HFFc6 (cell line): Measurements from ENCODE around the gene TMCO4. TPM values are rescaled to one million over a fixed set of nuclear protein-coding genes. Genes with fewer than 3 reads are reported as not detected.

Experiments
- DNase-seq: peaks from one replicate; pipeline ENCODE4 v3.0.0-alpha.2; 2018
- H3K27ac Mint-ChIP-seq: 2 replicates; pipeline ENCODE4 v1.8.0; 2020; ENCODE audit warnings: mild to moderate bottlenecking, mixed read lengths
- H3K27me3 Mint-ChIP-seq: 2 replicates; pipeline ENCODE4 v1.8.0; 2021; ENCODE audit warnings: mild to moderate bottlenecking, moderate library complexity, mixed read lengths; ENCODE audit not compliant: insufficient read depth
- H3K36me3 Mint-ChIP-seq: 2 replicates; pipeline ENCODE4 v1.8.0; 2021; ENCODE audit warnings: low read depth, mixed read lengths
- H3K4me1 Mint-ChIP-seq: 2 replicates; pipeline ENCODE4 v1.8.0; 2020; ENCODE audit warnings: low read depth, mixed read lengths
- H3K4me3 Mint-ChIP-seq: 2 replicates; pipeline ENCODE4 v1.8.0; 2020; ENCODE audit warnings: mild to moderate bottlenecking, moderate library complexity, mixed read lengths
- H3K9me3 Mint-ChIP-seq: 2 replicates; pipeline ENCODE4 v1.8.0; 2020; ENCODE audit warnings: mild to moderate bottlenecking, mixed read lengths
- CTCF ChIP-seq: fragments of 200-600 bp; sonication (generic); IDR thresholded peaks from 2 replicates; pipeline ENCODE4 v1.5.0; 2021; ENCODE audit warnings: antibody characterized with exemption, mild to moderate bottlenecking
- total RNA-seq, 6 experiments: library from RNA; stranded (reverse); fragmentation: NEBNext Ultra II Directional; extraction: Animal tissue kit (Norgen Biotek cat#: 25700); gene quantifications; 2 replicates in 1 of 6; 3 replicates in 5 of 6; pipeline ENCODE4 v1.2.3, GENCODE V29; 2021

The TMCO4 gene
- total RNA-seq, 6 experiments from 2014 or later: 17.4 to 30.6 (median 27.8) TPM

DNA sequence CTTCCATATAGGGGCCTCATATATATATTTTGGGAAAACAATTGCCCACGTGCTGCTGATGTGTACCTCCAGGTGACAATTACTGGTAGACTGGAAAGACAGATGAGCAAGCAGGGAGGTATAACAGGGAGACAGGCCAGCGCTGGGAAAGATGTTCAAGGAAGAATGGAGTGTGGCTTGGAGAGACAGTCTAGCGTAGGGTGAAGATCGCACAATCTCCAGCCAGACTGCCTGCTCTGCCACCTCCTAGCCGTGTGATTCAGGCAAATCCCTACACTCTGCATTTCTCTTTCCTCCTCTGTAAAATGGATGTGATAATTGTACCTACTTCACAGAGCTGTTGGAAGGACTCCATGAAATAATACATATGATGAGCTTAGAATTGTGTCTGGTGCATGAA, 66.1 kb downstream of the TMCO4 start:
- Mint-ChIP-seq H3K27ac (no peak overlapping the region), H3K36me3 (peaks cover 58% of the 10 kb centered on the region), H3K9me3 (peaks cover 22% of the 10 kb centered on the region), H3K4me3 (no peak overlapping the region), H3K4me1 (peaks cover 49% of the 10 kb centered on the region), H3K27me3 (peaks cover 2% of the 10 kb centered on the region)
- DNase-seq: no peak
- no peak for TF ChIP-seq CTCF

- H3K27me3 Mint-ChIP-seq: peaks cover 1% of the 10 kb centered on the region; the same call in 1 of the 2 replicates
- no peak overlapping the region for H3K4me3 Mint-ChIP-seq
- H3K4me1 Mint-ChIP-seq: peaks cover 29% of the 10 kb centered on the region
- peaks cover 20% of the 10 kb centered on the region for H3K9me3 Mint-ChIP-seq
- DNase-seq: no peak
- no peak overlapping the region for H3K27ac Mint-ChIP-seq
- H3K36me3 Mint-ChIP-seq: peaks cover 49% of the 10 kb centered on the region
- TF ChIP-seq CTCF: no peak
These were observed 68.3 kb downstream of the TMCO4 start for GRCh38 chr1:19731311-19731821.

DNA sequence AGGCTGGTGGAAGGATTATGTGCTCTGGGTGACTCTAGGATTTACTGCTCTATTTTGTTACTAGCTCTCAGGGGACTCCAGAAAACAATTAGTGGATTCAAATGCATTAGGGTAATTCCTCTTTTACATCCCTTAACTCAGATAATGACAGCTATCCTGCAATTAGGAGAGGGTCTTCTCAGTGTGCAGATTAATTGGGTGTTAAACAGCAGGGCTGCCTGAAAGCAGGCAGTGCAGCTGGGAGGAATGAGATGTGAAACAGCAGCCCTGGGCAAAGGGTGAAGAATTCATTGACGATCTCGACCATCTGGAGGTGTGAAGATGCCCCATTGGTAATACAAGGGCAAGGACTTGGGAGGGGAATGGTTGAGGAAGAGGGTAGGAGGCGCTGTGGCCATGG, 68.9 kb downstream of the TMCO4 start:
- TF ChIP-seq CTCF: no peak
- no peak for DNase-seq
- Mint-ChIP-seq H3K27me3 (peaks cover 1% of the 10 kb centered on the region; the same call in 1 of the 2 replicates), H3K36me3 (peaks cover 43% of the 10 kb centered on the region), H3K4me3 (no peak overlapping the region), H3K27ac (no peak overlapping the region), H3K4me1 (peaks cover 24% of the 10 kb centered on the region), H3K9me3 (peaks cover 15% of the 10 kb centered on the region)

GRCh38 chr1:19730232-19730631, 69.5 kb downstream of the TMCO4 start:
- peaks cover 14% of the 10 kb centered on the region for H3K9me3 Mint-ChIP-seq
- no peak for TF ChIP-seq CTCF
- H3K27me3 Mint-ChIP-seq: peaks cover 1% of the 10 kb centered on the region; the same call in 1 of the 2 replicates
- H3K4me1 Mint-ChIP-seq: peaks cover 18% of the 10 kb centered on the region
- no peak overlapping the region for H3K4me3 Mint-ChIP-seq
- no peak overlapping the region for H3K27ac Mint-ChIP-seq
- DNase-seq: no peak
- H3K36me3 Mint-ChIP-seq: peaks cover 43% of the 10 kb centered on the region

- DNase-seq: no peak
- H3K9me3 Mint-ChIP-seq: peaks cover 14% of the 10 kb centered on the region
- TF ChIP-seq CTCF: no peak
- peaks cover 1% of the 10 kb centered on the region; the same call in 1 of the 2 replicates for H3K27me3 Mint-ChIP-seq
- no peak overlapping the region for H3K4me3 Mint-ChIP-seq
- no peak overlapping the region for H3K27ac Mint-ChIP-seq
- H3K36me3 Mint-ChIP-seq: peaks cover 39% of the 10 kb centered on the region
- peaks cover 2% of the 10 kb centered on the region for H3K4me1 Mint-ChIP-seq
These were observed 71.1 kb downstream of the TMCO4 start for GRCh38 chr1:19728413-19729145.
